HG02938 (cell line): ENCODE results near the gene GABRG3.

Source experiments
- ATAC-seq: cut with Tn5 transposase; IDR thresholded peaks from one replicate; pipeline ENCODE4 v1.9.1; 2021; ENCODE audit warnings: mild to moderate bottlenecking, moderate library complexity; ENCODE audit not compliant: unreplicated experiment

Gene GABRG3

DNA sequence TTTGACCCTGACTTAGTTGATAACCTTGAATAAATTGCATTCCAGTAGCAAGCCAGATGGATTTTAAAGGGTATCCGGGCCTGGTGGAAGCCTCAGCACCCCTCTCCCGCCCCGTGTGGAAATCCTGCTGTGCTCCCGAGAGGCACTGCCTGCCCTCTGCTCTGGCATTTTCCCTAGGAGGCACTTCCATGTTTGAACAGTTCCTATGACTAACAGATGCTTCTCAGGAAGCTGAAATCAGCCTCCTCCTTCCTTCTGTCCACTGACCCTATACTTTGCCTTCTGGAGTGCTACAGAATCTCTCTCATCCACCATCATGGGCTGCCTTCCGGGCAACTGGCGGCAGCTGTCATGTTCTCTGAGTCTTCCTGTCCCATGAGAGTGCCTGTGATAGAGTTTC lies 90.8 kb downstream of the GABRG3 start:
- ATAC-seq, result no peak

DNA sequence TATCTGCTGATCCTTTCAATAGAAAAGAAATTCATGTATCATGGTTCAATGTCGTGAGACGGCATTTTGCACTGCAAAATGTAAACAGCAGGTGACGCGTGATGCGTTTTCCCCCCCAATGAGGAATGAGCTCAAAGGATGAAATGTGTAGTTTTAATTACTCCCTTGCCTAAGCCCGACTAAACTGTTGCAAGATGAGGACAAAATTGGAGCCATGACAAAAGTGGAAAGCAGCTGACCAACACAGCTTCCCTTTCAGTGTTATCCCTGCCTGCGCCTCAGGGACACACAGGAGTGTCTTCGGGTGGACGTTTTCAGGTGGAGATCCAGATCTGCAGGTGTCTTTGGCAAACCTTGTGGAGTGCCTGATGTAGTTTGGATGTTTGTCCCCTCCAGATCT lies 92.0 kb downstream of the GABRG3 start:
- ATAC-seq, result no peak

DNA sequence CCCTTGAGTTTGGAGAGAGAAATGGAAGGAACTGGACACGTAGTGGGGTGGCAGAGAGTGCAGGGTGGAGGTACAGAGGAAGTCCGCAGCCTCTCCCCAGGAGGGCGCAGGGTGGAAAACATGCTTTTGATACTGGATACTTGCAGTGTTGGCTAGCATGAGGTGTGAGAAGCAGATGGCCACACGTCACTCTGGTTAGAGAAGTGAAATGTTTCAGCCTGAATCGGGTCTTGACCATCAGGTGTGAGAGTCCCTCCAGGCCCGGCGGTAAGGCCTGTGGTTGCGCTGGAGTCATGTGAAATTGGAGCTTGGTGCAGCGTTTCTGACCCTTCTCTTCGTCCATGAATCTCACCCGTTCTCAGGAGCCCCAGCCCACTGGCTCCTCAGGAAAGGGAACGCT lies 93.1 kb downstream of the GABRG3 start:
- no peak for ATAC-seq

DNA sequence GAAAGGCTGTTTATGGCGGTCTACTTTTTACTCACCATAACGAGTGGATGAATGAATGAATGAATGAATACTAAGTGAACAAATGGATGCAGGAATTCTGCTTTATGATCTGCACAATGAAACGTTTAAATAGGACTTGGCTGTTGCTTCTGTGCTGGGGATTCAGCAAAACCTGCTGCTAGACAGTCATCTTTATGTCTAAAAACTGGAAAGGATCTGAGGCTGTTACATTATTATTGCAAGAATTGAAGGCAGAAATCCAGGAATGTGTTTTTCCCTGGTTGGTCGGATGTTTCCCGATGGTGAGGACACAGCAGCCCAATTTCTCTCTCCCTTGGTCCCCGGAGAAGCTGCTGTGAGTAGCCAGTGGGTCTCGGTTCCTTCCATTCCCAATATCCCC lies 94.2 kb downstream of the GABRG3 start:
- no peak for ATAC-seq

DNA sequence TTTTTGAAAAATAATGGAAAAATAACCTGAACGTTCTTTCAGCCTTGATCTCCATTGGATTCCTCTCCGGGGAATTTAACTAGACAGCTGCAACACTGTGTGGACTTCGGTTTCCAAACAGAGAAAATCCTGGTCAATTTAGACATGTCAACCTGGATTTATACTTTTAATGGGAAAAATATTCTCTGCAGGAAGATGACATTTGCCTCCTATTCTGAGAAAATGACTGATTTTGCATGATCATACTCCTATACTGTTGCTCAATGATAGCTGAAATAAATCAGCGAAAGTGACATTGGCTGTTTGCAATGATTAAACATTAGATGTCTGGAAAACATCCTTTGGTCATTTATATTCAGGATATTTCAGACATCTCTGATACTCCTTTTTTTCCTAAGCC lies 94.8 kb downstream of the GABRG3 start:
- no peak for ATAC-seq

DNA sequence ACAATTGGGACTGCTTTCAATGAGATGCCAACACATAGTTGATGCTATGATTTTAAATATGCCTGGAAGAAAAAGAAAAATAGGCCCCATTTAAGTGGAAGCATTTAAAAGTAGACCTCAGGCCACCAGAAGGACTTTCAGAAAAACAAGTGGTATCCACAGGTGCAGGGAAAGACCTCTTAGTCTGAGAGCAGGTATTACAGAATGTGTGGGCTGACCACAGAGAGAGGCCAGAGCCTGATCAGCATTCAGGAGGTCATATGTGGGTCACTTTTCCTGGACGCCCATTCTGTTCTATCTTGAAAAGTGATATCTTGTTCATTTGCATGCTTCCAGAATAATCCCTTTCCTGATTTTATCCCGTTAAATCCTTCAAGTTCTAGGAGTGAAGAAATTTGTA lies 95.5 kb downstream of the GABRG3 start:
- no peak for ATAC-seq

DNA sequence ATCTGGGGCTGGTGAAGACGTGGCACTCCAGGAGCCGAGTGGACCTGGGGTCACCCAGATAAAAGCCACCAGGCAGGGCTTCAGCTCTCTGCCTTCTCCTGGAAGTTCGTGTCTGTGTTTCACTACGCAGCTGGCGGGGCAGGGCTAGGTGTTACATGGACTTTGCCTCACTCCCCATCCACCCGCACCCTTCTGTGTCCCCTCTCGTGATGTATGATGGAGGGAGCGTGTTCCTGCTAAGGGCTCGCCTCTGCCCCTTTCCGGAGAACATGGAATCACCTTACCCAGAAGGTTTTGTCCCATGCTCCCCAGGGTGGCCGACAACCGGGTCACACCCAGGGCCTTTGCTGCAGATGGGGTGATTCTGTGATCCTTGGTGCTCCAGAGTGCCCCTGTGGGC lies 96.2 kb downstream of the GABRG3 start:
- no peak for ATAC-seq

DNA sequence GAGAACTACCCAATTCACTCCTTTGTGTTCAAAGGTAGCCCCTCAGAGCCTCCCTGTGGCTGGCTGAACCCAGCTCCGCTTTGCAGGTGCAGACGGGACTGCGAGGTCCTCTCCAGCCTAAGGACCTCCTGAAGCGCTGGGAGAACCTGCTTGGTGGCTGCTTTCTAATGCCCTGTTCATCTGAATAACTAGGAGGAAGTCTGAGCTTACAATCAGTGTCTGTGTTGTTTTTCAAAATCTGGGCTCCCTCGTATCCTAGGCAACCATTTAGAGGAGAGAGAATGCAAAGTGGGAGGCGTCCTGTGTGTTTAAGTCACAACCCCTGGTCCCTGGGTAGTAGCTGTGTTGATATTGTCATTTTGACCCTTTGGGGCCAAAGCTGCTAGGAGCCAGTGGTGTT lies 99.9 kb downstream of the GABRG3 start:
- ATAC-seq, result no peak

DNA sequence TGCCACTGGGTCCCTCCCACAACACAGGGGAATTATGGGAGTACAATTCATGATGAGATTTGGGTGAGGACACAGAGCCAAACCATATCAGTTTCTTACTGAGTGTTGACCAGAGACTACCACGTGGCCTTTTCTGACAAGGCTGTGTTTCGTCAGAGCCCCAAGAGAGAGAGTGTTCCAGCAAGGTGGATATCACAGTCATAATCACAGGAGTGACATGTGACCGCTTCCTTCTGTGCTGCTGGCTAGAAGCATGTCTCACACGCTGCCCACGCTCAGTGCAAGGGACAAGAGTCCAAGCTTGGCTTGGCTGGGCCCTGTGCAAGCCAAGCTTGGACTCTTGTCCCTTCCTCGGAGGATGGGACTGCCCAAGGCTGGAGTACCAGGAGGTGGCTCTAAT lies 103.2 kb downstream of the GABRG3 start:
- no peak for ATAC-seq

DNA sequence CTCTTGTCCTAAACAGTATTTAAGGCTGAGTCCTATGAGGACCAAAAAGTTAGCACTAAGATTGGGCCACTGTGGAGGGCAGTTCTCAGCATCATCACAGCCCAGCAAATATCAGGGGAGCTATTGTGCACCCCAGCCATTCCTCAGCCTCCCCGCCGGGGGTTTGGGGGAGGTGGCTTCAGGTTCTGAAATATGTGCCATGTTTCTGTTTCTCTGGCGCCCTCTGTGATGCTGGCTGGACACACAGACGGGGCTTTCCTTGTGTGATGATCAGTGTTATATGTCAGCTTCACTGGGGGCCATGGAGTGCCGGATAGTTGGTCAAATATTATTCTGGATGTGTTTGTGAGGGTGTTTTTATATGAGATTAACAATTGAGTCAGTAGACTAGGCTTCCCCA lies 106.8 kb downstream of the GABRG3 start:
- ATAC-seq, result no peak

DNA sequence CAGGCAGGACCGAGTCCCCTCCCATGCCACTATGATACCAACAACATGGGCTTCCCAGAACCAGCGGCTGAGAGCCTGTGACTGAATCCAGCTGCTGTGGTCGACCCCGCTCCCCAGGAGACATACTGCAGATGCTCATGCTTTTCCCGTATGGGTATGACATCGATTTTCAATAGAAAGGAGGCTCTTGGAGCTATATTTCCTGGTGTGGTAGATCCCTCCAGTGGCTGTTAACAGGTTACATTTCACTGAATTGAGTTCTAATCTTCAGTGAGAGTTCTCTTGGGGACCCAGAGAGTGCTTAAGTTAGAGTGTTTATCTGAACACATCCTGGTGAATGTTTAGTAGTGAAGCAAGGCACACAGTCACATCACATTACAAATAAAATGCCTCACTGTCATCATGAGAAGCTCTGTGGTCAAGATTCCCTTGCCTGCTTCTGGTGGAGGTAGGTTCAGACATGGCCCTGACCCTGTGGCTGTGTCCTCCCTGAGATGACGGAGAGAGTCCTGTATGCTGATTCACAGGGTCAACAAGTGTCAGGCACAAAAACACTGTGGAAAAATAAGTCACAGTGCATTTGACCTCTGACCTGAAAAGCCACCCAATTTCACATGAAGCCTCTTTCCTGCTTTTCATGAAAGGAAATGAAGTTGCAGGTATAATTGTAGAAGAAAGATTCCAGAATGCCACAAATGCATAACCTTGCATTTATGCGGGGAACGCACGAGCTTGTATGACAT lies 110.9 kb downstream of the GABRG3 start:
- no peak for ATAC-seq

DNA sequence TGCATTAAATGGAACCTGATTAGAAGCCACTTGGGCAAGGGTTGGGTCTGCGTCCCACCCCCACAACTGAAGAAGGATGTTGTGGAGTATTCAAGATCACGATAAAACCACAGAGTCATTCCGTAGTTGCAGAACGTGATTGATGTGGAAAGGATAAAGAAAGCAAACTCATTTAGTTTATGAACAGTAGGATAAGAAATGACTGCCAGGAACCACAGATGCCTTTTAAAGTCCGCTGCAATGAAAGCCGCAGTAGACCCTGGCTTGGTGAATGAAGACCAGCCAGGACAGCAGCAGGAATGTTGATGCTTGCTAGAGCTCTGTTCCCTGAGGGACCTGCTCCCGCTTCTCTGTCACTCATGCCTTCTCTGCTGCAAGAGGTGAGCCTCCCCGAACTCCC lies 111.5 kb downstream of the GABRG3 start:
- no peak for ATAC-seq

DNA sequence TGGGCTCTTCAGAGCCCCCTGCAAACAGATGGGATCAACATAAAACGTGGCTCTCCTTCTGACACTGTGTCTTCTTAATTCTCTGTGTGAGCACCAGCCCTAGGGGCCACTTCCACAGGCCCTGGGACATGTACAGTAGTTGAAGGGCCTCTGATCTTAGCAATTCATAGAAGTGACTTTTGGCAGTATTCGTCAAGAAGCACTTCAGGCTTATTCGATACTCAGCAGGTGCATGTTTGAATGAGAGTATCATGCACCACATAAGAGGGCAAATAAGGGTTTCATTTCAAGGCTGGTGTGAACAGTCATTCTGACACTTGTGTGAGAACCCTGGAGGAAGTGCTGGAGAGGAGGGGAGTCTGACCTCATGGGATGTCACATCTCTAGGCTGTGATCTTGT lies 113.9 kb downstream of the GABRG3 start:
- ATAC-seq, result no peak

DNA sequence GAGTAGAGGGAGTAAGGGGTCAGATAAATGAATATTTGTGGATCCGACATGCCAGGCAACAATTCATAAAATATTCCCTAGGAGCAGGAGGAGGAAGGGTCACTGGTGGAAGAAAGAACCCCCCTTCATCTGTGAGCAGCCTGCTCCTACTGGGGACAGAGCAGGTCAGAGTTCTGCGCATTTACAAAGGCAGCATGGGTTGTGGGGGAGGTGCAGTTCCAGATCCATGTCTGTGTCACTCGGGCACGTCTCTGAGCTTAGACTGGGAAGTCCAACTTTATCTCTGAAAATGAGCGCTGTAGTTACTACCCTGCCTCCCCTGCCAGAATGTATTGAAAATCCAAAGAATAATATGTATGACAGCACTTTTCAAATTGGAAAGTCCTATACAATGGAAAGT lies 115.2 kb downstream of the GABRG3 start:
- ATAC-seq, result no peak

DNA sequence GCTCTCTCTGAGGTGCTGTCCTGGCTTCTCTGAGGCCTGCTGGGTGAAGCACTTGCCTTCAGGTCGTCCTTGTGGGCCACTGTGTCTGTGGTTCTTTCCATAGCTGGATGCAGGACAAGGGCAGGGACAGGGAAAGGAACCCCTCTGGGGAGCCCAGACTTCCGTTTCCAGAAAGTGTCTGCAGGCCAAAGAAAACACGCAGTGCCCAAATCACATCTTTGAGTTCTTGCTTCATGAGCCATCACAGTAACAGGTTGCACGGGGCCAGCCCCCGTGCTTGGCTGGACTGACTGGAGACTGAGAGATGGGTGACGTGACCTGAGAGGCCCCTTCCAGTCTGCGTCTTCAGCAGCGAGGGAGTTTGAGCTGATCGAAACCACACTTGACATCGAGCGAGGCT lies 115.8 kb downstream of the GABRG3 start:
- ATAC-seq, result no peak

DNA sequence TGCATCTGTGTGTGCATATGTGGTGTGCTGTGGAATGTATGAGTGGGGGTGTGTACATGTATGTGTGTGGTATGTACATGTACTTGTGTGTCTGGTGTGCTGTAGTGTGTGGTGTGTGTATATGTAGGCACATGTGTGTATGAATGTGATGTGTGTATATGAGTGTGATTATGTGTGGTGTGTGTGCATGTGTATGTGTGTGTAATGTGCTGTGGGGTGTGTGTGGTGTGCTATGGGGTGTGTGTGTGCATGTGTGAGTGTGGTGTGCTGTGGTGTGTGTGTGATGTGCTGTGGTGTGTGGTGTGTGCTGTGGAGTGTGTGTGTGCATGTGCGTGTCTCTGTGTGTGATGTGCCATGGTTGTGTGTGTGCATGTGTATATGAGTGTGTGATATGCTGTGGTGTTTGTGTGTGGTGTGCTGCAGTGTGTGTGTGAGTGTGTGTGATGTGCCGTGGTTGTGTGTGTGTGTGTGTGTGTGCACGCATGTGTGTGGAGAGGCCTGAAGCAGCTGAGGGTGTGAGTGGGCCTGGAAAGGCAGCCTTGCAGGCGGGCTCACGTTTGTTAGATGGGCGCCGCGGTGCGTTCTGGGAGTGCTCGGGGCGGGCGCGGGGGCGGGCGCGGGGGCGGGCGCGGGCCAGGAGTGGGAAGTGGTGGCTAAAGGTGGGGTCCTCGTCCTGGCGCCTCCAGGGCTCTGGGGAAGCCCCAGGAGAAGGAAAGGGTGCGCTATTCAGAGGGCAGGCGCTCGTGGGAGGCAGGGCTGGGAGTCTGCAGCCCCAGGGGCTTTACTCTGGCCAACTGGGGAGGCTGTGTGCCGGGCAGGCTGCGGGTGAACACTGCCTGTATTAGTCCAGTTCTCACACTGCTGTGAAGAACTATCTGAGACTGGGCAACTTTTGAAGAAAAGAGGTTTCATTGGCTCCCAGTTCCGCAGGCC lies 116.9 kb downstream of the GABRG3 start:
- ATAC-seq, result no peak

DNA sequence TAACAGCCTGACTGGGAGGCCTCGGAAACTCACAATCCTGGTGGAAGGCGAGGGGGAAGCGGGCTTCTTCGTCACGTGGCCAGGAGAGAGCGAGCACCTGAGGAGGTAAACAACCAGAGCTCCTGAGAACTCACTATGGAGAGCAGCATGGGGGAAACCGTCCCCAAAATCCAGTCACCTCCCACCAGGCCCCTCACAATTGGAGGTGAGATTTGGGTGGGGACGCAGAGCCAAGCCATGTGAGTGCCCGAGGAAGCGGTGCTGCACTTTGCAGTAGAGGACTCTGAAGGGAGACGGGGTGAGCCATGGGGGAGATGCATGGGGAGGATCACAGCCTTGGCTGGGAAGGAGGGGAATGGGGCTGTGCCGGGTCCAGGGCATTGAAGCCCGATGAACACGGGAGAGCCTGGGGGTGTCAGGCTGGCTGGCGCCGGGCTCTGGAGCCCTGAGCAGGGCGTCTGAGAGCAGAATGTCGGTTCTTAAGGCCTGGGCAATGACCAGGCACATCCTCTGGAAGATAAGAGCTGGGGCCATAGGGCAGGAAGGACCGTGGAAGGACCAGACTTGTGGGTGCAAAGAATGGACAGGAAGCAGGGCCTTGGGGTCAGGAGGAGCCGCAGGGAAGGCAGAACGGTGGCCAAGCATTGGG lies 117.7 kb downstream of the GABRG3 start:
- ATAC-seq, result no peak

DNA sequence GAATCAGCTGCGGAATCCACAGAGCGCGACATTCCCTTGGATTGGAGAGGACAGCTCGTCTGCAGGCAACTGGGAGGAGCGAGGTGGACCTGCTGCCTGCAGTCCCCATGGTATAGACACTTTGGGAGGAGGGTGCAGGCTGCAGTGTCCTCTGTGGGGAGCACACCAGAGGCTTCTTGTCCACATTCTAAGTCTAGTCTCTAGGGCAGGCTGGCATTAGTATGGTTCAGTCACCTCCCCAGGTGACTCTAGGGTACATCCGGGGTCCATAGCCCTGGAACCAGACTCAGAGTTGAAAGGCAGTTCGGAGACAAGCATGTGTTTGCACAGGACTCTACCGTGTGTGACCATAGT lies 118.2 kb downstream of the GABRG3 start:
- no peak for ATAC-seq

DNA sequence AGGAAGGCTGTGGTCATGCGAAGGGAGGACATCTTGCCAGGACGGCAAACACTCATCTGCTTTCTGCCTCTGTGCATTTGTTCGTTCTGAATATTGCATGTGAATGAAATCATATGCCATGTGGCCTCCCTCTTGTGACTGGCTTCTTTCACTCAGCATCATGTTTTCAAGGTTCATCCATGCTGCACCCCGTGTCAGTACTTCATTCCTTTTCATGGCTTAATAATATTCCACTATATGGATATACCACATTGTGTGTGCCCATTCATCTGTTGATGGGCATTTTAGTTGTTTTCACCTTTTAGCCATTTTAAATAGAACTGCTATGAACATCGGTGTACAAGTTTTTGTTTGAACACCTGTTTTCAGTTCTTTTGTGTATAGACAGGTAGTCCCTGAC lies 118.7 kb downstream of the GABRG3 start:
- no peak for ATAC-seq

DNA sequence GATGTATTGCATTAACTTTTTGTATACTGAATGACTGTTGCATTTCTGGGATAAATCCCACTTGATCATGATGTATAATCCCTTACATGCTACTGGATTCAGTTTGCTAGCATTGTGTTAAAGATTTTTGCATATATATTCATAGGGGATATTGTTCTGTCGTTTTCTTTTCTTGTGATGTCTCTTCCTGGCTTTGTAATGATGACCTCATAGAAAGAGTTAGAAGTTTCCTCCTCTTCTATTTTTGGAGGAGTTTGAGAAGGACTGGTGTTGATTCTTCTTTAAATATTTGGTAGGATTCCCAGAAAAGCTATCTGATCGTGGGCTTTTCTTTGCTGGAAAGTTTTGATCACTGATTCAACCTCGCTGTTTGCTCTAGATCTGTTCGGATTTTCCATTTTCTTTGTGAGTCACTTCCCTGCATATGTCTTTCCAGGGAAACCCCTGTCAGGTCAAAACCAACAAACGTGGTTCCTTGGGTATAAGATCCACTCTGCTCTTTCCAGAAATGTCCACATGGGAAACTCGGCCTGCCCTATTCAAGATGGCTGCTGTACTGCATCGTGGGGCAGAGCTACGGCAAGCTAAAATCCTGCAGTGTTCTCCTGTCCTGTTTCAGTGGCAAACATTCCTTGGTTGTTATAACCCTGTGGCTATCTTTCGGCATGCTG lies 120.4 kb downstream of the GABRG3 start:
- no peak for ATAC-seq

DNA sequence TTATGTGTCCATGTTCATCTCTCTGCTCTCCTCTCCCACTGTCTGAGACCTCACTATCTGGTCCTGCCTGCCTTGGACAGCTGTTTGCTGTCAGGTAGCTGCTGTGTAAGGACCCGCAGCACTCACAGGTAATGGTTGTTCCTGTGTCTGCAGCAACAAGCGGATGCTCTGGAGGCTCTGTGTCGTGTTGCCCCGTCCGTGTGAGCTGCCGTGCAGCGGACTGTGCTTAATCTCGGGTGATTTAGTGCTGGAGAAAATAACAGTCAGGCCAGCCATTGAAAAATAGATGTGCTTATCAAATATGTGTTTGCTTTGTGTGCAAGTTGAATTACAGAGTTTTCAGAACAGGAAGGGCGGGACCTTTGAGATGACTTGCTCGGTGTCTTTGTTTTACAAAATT lies 121.4 kb downstream of the GABRG3 start:
- ATAC-seq, result no peak
